Measurements from ENCODE around the gene ZNF768.

The ZNF768 gene

DNA sequence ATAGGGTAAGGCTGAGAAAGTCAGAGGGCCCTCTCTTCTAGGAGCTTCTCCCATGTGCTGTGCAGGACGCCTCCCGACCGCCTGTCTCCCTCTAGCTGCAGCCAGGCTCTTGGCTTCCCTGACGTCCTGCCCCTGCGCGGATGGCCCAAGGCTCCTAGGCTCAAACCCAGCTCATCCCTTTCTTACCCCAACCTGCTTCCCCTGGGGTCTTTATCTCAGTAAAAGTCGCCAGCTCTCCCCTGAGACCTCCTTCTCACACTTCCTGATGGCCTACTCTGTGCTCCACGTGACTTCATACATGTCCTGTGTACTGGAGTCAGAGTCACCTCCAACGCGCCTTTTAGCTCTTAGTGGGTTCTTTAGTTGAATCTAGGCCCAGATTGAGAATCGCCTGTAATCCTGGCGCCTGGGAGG lies 9.4 kb upstream of the ZNF768 start:
- TF ChIP-seq, protein P1, sequence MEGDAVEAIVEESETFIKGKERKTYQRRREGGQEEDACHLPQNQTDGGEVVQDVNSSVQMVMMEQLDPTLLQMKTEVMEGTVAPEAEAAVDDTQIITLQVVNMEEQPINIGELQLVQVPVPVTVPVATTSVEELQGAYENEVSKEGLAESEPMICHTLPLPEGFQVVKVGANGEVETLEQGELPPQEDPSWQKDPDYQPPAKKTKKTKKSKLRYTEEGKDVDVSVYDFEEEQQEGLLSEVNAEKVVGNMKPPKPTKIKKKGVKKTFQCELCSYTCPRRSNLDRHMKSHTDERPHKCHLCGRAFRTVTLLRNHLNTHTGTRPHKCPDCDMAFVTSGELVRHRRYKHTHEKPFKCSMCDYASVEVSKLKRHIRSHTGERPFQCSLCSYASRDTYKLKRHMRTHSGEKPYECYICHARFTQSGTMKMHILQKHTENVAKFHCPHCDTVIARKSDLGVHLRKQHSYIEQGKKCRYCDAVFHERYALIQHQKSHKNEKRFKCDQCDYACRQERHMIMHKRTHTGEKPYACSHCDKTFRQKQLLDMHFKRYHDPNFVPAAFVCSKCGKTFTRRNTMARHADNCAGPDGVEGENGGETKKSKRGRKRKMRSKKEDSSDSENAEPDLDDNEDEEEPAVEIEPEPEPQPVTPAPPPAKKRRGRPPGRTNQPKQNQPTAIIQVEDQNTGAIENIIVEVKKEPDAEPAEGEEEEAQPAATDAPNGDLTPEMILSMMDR (IDR thresholded peaks at IDR 0.05; ENCODE audit: low read depth, low read length) = peak; percentile 71
- H3K4me3 ChIP-seq (replicated peaks in 1 of 2; ENCODE audit: low read depth in 2 of 2, low read length in 2 of 2) = peak overlapping the region; percentile 62 to 66
- DNase-seq (ENCODE audit: low read depth in 2 of 2) = peak; percentile 71 to 82

DNA sequence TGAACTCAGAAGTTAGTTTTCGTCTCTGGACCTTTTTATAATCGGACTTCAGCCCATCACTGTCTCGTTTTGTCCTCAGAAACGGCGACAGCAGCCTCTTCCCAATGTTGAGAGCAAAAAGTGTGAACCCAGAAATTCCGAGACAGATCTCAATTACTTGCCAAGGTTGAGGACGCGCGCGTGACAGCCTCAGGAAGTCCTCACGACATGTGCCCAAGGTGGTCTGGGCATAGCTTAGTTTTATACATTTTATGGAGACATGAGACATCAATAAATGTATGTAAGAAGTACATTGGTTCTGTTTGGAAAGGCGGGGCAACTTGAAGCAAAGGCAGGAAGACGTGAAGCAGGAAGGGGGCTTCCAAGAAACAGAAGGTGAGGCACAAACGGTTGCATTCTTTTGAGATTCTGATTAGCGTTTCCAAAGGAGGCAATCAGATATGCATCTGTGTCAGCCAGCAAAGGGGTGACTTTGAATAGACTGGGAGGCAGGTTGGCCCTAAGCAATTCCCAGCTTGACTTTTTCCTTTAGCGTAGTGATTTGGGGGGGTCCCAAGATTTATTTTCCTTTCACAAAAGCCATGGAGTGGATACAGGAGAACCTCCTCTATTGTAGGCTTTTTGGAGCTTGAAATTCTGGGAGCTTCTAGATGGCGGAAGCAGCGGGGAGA lies 8.9 kb upstream of the ZNF768 start:
- TF ChIP-seq, protein P1 (IDR thresholded peaks at IDR 0.05; ENCODE audit: low read depth, low read length) = no peak
- H3K4me3 ChIP-seq (replicated peaks in 1 of 2; ENCODE audit: low read depth in 2 of 2, low read length in 2 of 2) = peak overlapping the region; percentile 62 to 66
- DNase-seq (ENCODE audit: low read depth in 2 of 2) = peak in 1 of 2 donors; percentile 38

DNA sequence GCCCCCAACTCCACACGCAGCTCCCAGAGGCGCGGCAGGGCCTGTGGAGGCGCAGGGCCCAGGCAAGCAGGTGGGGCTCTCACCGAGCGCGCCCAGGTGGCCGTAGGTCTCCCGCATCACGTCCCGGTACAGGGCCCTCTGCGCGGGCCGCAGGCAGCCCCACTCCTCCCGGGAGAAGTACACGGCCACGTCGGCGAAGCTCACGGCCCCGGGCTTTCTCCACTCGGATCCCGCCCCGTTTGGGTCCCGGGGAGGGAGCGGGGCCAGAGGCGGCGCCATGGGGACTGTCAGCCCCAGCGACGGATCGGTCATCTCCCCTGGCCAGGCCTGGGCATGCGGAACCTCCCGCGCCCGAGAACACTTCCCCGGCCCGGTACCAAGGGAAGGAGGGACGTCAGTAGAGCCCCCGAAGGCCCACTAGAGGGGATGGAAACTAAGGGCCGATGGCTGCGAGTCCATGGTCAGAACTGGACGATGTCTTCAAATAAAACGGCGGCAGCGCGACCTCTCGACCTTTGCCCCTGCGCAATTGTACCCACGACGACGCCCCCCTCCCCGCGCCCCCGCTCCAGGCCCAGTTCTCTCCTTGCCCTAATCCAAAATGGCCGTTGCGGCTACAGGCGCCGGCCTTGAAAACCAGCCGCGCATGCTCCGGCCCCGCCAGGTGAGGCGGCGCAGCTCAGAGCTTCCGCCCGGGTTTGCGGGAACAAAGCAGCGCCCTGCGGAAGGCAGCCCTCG lies 8.2 kb upstream of the ZNF768 start, which contains the start of gene ZNF747:
TSS of gene ZNF747 (minus strand) at position 491 of the 738 bp plus-strand sequence. CDS start at position 312, 179 bp downstream.
- TF ChIP-seq, protein P1 (IDR thresholded peaks at IDR 0.05; ENCODE audit: low read depth, low read length) = no peak
- peak within 1 kb of the TSS; percentile 62 to 66 for H3K4me3 ChIP-seq (replicated peaks in 1 of 2; ENCODE audit: low read depth in 2 of 2, low read length in 2 of 2)
- peak; percentile 83 to 89 for DNase-seq (ENCODE audit: low read depth in 2 of 2)

DNA sequence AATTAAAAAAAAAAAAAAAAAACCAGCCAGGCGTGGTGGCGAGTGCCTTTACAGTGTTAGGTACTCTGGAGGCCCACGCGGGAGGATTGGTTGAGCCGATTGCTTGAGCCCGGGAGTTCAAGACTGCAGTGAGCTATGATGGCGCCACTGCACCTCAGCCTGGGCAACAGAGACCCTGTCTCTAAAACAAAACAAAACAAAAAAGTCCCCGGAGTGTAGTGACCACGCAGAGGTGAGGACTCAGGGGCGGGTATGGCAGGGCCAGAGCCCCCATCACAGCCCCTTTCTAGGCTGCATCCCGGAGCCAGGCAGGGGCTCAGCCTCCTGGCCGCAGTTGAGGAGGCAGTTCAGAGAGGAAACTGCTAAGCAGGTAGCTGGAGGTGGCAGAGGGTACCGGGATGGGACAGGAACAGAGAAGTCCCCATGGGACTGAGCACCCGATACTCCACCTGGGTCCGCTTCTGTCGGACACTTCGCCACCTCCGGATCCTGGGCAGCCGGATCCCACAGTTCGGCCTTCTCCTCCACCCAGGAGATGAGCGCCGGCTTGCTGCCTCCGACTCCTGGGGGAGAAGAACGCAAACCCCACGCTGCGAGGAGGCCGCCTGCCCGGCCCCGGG lies 7.5 kb upstream of the ZNF768 start:
- TF ChIP-seq, protein P1 (IDR thresholded peaks at IDR 0.05; ENCODE audit: low read depth, low read length) = no peak
- no peak for DNase-seq (ENCODE audit: low read depth in 2 of 2)
- H3K4me3 ChIP-seq (replicated peaks in 1 of 2; ENCODE audit: low read depth in 2 of 2, low read length in 2 of 2) = peak overlapping the region; percentile 62 to 66

DNA sequence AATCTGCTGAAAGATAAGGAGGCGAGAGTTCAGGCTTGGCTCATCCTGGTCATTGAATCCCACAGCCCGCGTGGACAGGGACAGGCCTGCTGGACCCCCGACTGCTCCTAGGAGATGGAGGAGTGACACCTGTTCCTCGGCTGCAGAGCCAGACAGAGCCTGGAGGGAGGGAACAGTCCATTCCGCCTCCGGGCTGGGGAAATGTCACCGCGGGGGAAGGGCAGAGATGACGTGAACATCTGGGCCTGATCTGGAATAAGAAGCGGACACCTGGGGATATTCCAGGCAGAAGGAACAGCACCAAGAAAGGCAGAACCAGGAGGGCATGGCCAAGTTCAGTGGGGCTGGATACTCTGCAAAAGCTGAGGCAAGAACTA lies 6.8 kb upstream of the ZNF768 start:
- no peak overlapping the region for H3K4me3 ChIP-seq (replicated peaks in 1 of 2; ENCODE audit: low read depth in 2 of 2, low read length in 2 of 2)
- no peak for DNase-seq (ENCODE audit: low read depth in 2 of 2)

More for the DNA sequence above, 6.8 kb upstream of the ZNF768 start:
- TF ChIP-seq, protein P1 (IDR thresholded peaks at IDR 0.05; ENCODE audit: low read depth, low read length) = no peak
